GM23338 (cell line): Measurements from ENCODE around the gene MTHFS.

Experiments
- CTCF ChIP-seq, 2 experiments: fragments of 200-600 bp in 1 of 2; sonication (generic) in 1 of 2; conservative IDR thresholded peaks; 2 replicates each; pipeline versions ENCODE4 v1.5.1 to v1.6.1; 2016 to 2017; ENCODE audit warnings: antibody characterized with exemption in 2 of 2, low read depth in 2 of 2, mild to moderate bottlenecking in 2 of 2, moderate library complexity in 1 of 2
- EZH2 ChIP-seq: fragments of 200-600 bp; sonication (generic); IDR thresholded peaks from one replicate; pipeline ENCODE4 v1.8.0; 2017; ENCODE audit warnings: antibody characterized with exemption, mild to moderate bottlenecking, low read depth; ENCODE audit not compliant: unreplicated experiment
- JUNB ChIP-seq: IDR thresholded peaks from one replicate; pipeline ENCODE4 v1.6.1; 2016; ENCODE audit warnings: antibody characterized with exemption; ENCODE audit not compliant: unreplicated experiment
- POLR2AphosphoS5 ChIP-seq: IDR thresholded peaks from 2 replicates; pipeline ENCODE4 v1.6.1; 2016; ENCODE audit warnings: antibody characterized with exemption, low read depth
- REST ChIP-seq: IDR thresholded peaks from one replicate; pipeline ENCODE4 v1.6.1; 2018; ENCODE audit warnings: antibody characterized with exemption; ENCODE audit not compliant: unreplicated experiment
- STAT1 ChIP-seq: IDR thresholded peaks from one replicate; pipeline ENCODE4 v1.6.1; 2016; ENCODE audit warnings: antibody characterized with exemption; ENCODE audit not compliant: unreplicated experiment

GRCh38 chr15:79875213-79875612 is 21.6 kb downstream of the MTHFS start:
- TF ChIP-seq CTCF (conservative IDR thresholded peaks at IDR 0.05; ENCODE audit: low read depth in 2 of 2) (no peak), REST (no peak), POLR2AphosphoS5 (no peak), STAT1 (no peak), EZH2 (no peak), JUNB (no peak)
